PC-3 (cell line): ENCODE measurements around the gene NIPAL3. TPM values are rescaled to one million over a fixed set of nuclear protein-coding genes. Genes with fewer than 3 reads are reported as not detected.

ENCODE experiments used
- ATAC-seq: fragments of 200-7000 bp; cut with Tn5 transposase; 2 replicates; pipeline ENCODE4 v1.9.1; 2020; ENCODE audit warnings: mild to moderate bottlenecking, moderate library complexity
- Bru-seq: library from RNA; stranded (reverse); fragments of 400-500 nt; gene quantifications from one replicate; lab custom pipeline; 2021; lab: Mats Ljungman, UMichigan
- BruChase-seq, 2 experiments: library from RNA; stranded (reverse); fragments of 400-500 nt; gene quantifications; one replicate each; lab custom pipeline; 2021; lab: Mats Ljungman, UMichigan
- BruUV-seq: library from RNA; stranded (reverse); fragments of 400-500 nt; replicated peaks from 2 replicates; lab custom pipeline; 2021; lab: Mats Ljungman, UMichigan
- CTCF ChIA-PET: fragments of 300-600 bp; sonication (Branson Sonifier 250); formaldehyde crosslinking; loops from one replicate; lab custom pipeline; 2022; ENCODE audit warnings: antibody characterized with exemption; lab: Charles Lee
- POLR2A ChIA-PET: fragments of 300-600 bp; sonication (Branson Sonifier 250); formaldehyde crosslinking; loops from one replicate; lab custom pipeline; 2022; ENCODE audit warnings: antibody characterized with exemption; ENCODE audit not compliant: unreplicated experiment; lab: Charles Lee
- DNase-seq: peaks from one replicate; pipeline ENCODE4 v3.0.0-alpha.2; 2015
- H2AFZ ChIP-seq: fragments of 300-600 bp; sonication (generic); 2 replicates; pipeline ENCODE4 v1.6.0; 2016; ENCODE audit warnings: antibody characterized with exemption, low read length
- H3F3A ChIP-seq: fragments of 300-600 bp; sonication (generic); one replicate; pipeline ENCODE4 v1.6.0; 2017; ENCODE audit warnings: antibody characterized with exemption, low read length, control low read depth, mild to moderate bottlenecking; ENCODE audit not compliant: unreplicated experiment
- H3K27ac ChIP-seq: fragments of 300-600 bp; sonication (generic); 2 replicates; pipeline ENCODE4 v1.5.1; 2016; ENCODE audit warnings: mild to moderate bottlenecking, low read length
- H3K27me3 ChIP-seq: fragments of 300-600 bp; sonication (generic); 2 replicates; pipeline ENCODE4 v1.6.1; 2016; ENCODE audit warnings: low read length, mixed read lengths
- H3K36me3 ChIP-seq: fragments of 300-600 bp; sonication (generic); 2 replicates; pipeline ENCODE4 v1.6.1; 2016; ENCODE audit warnings: low read depth, mixed run types, low read length, mixed read lengths
- H3K4me1 ChIP-seq: fragments of 300-600 bp; sonication (generic); 2 replicates; pipeline ENCODE4 v1.5.1; 2016; ENCODE audit warnings: low read length; ENCODE audit not compliant: insufficient read depth
- H3K4me2 ChIP-seq: fragments of 300-600 bp; sonication (generic); 2 replicates; pipeline ENCODE4 v1.6.0; 2016; ENCODE audit warnings: low read length
- H3K4me3 ChIP-seq: fragments of 300-600 bp; sonication (generic); 2 replicates; pipeline ENCODE4 v1.5.1; 2016; ENCODE audit warnings: mild to moderate bottlenecking, low read length, mixed read lengths
- H3K79me2 ChIP-seq: fragments of 300-600 bp; sonication (generic); 2 replicates; pipeline ENCODE4 v1.6.1; 2017; ENCODE audit warnings: low read length, mixed read lengths
- H3K9ac ChIP-seq: fragments of 300-600 bp; sonication (generic); 2 replicates; pipeline ENCODE4 v1.6.0; 2016; ENCODE audit warnings: mild to moderate bottlenecking, low read length
- H3K9me2 ChIP-seq: fragments of 300-600 bp; sonication (generic); replicated peaks from 2 replicates; pipeline ENCODE4 v1.6.1; 2016; ENCODE audit warnings: mixed run types, low read length, mixed read lengths
- H3K9me3 ChIP-seq: fragments of 300-600 bp; sonication (generic); 2 replicates; pipeline ENCODE4 v1.6.1; 2016; ENCODE audit warnings: low read length, mixed read lengths
- H4K20me1 ChIP-seq: fragments of 300-600 bp; sonication (generic); 2 replicates; pipeline ENCODE4 v1.6.1; 2016; ENCODE audit warnings: low read length, mixed read lengths
- CTCF ChIP-seq: fragments of 300-600 bp; sonication (generic); conservative IDR thresholded peaks from 2 replicates; pipeline ENCODE4 v1.5.1; 2017; ENCODE audit warnings: antibody characterized with exemption, low read depth, mild to moderate bottlenecking, low read length
- EZH2 ChIP-seq: fragments of 300-600 bp; sonication (generic); IDR thresholded peaks from one replicate; pipeline ENCODE4 v1.6.1; 2017; ENCODE audit warnings: antibody characterized with exemption, mild to moderate bottlenecking, low read length; ENCODE audit not compliant: unreplicated experiment
- EZH2phosphoT487 ChIP-seq: fragments of 300-600 bp; sonication (generic); IDR thresholded peaks from 2 replicates; pipeline ENCODE4 v1.6.1; 2018; ENCODE audit warnings: mild to moderate bottlenecking, antibody characterized with exemption, low read length, borderline replicate concordance
- intact Hi-C: fragments of 100-400 bp; cut with micrococcal nuclease; formaldehyde crosslinking; loops from 2 replicates; pipeline ENCODE4 v1.9.0; 2023
- long read RNA-seq: library from polyadenylated mRNA; unstranded; transcript quantifications from one replicate; pipeline ENCODE4 v2.0.0, GENCODE V29; 2021; ENCODE audit not compliant: unreplicated experiment
- total RNA-seq: library from RNA; depleted of rRNA; stranded (reverse); fragments of >200 nt; gene quantifications from 2 replicates; pipeline ENCODE4 v1.2.3, GENCODE V29; 2014; rRNA removed

The NIPAL3 gene
- total RNA-seq = 35.2 and 43.7 TPM in 2 replicates
- Bru-seq, nascent RNA = percentile 82 among the genes with signal in this experiment
- percentile 78 among the genes with signal in this experiment for BruChase-seq, experiment 1, labeled RNA remaining after a 6-hour chase
- percentile 73 among the genes with signal in this experiment for BruChase-seq, experiment 2, labeled RNA remaining after a 2-hour chase
- long read RNA-seq, transcript NIPAL3-202 (12 exons, 1,676 nt) = minor isoform, 26 of 200 reads
- long read RNA-seq, transcript NIPAL3-204 (12 exons, 1,711 nt) = major isoform, 102 of 200 reads
- long read RNA-seq, partial matches to known transcripts = 12 of 200 reads
- long read RNA-seq, other reads (novel, unspliced or antisense) = 60 of 200 reads

GRCh38 chr1:24415334-24415909 is at the start of gene NIPAL3:
Gene NIPAL3, plus strand, starts transcription at chr1:24415802. Its CDS starts 3,746 bp downstream, at chr1:24419548.
- intact Hi-C loops = loop anchor here (5.0 kb wide), 2 partner anchors 47 to 102 kb away; no protein-coding TSS in a partner anchor
- H3K4me1 ChIP-seq = peaks cover 72% of the 10 kb centered on the region

DNA sequence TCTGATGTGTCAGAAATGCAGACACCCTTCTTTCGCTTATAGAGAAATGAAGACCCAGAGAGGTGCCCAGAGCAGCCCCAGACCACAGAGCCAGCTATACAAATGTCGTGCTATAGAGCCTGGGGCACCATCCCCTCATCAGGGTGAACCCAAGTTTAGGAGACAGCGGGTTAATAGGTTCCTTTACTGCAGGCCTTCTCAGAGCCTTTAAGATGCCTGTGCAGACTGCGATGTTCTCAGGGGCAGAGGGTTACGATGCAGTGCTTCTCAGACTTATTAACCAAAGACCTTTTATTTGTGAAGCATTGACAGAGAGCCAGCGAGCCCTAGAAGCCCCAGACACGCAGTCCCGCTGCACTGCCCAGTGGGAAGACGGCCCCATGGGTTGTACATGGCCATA is 48.9 kb upstream of the NIPAL3 start:
- no peak for DNase-seq
- no peak overlapping the region for H3K9ac ChIP-seq
- no peak overlapping the region for H2AFZ ChIP-seq
- no peak for ATAC-seq
- TF ChIP-seq EZH2 (no peak), CTCF (no peak), EZH2phosphoT487 (no peak)
- H3K27me3 ChIP-seq = no peaks in the 10 kb centered on the region
- ChIA-PET CTCF (no interaction called here), POLR2A (no interaction called here)
- H4K20me1 ChIP-seq = no peaks in the 10 kb centered on the region
- no peaks in the 10 kb centered on the region for H3K79me2 ChIP-seq
- no peak overlapping the region for H3K4me3 ChIP-seq
- no TSS peak for BruUV-seq
- no peak overlapping the region for H3K4me2 ChIP-seq
- peak overlapping the region; percentile 100; the same call in 1 of the 2 replicates for H3K27ac ChIP-seq
- H3F3A ChIP-seq = peaks cover 4% of the 10 kb centered on the region
- peaks cover 42% of the 10 kb centered on the region for H3K4me1 ChIP-seq
- no peaks in the 10 kb centered on the region for H3K9me3 ChIP-seq
- intact Hi-C loops = no loop called here
- H3K9me2 ChIP-seq = no peaks in the 10 kb centered on the region
- no peaks in the 10 kb centered on the region for H3K36me3 ChIP-seq

More at GRCh38 chr1:24415334-24415909, at the start of gene NIPAL3:
- no peaks in the 10 kb centered on the region for H3K9me3 ChIP-seq
- peak within 1 kb of the TSS; percentile 97 for H3K4me2 ChIP-seq
- POLR2A ChIA-PET = interaction anchor here (0.5 to 1.0 kb wide), 5 partner anchors 20 to 214 kb away, joined by 3 to 6 read pairs (median 3); no protein-coding TSS in a partner anchor
- peak within 1 kb of the TSS; percentile 89 for H3K4me3 ChIP-seq
- CTCF ChIA-PET = interaction anchor here (0.6 to 1.6 kb wide), 12 partner anchors 15 to 265 kb away, joined by 3 to 8 read pairs (median 4); no protein-coding TSS in a partner anchor
- H3K27ac ChIP-seq = peak within 1 kb of the TSS; percentile 94
- TF ChIP-seq EZH2 (no peak), CTCF (peak; percentile 69), EZH2phosphoT487 (no peak)
- peaks cover 10% of the 10 kb centered on the region for H3F3A ChIP-seq
- no TSS peak for BruUV-seq
- peak within 1 kb of the TSS; percentile 78 for H2AFZ ChIP-seq
- DNase-seq (peak; percentile 99), ATAC-seq (peak; percentile 61)
- peaks cover 62% of the 10 kb centered on the region for H3K79me2 ChIP-seq
- H3K36me3 ChIP-seq = peaks cover under 1% of the 10 kb centered on the region; the same call in 1 of the 2 replicates
- H3K9me2 ChIP-seq = no peaks in the 10 kb centered on the region
- no peaks in the 10 kb centered on the region for H3K27me3 ChIP-seq
- H3K9ac ChIP-seq = peak within 1 kb of the TSS; percentile 85
- H4K20me1 ChIP-seq = no peaks in the 10 kb centered on the region
